ENCODE data around the gene CEP44. TPM values are rescaled to one million over a fixed set of nuclear protein-coding genes. Genes with fewer than 3 reads are reported as not detected.

Gene CEP44
- total and polyA plus RNA-seq, 4 donors = 5.1 to 49.5 (median 11.7) TPM

GRCh38 chr4:174244441-174244840 lies 39.3 kb upstream of the CEP44 start:
- DNase-seq (no peak), ATAC-seq (ENCODE audit: insufficient read depth, low FRiP score) (no peak)
- Histone ChIP-seq H3K4me1 (ENCODE audit: control insufficient read depth in 5 of 5, insufficient read depth in 5 of 5, low read length in 5 of 5) (peaks cover 0 to 2% (median 0%) of the 10 kb centered on the region in 5 donors), H3K27ac (ENCODE audit: low read depth in 1 of 2, low read length in 1 of 2) (no peak overlapping the region), H3K36me3 (ENCODE audit: control insufficient read depth in 4 of 4, insufficient read depth in 4 of 4, low read length in 4 of 4) (peaks cover 0 to 3% (median 1%) of the 10 kb centered on the region in 4 donors), H3K4me3 (no peak overlapping the region), H3K27me3 (ENCODE audit: control insufficient read depth in 3 of 3, insufficient read depth in 3 of 3, low read length in 2 of 3) (no peaks in the 10 kb centered on the region), H3K9me3 (ENCODE audit: control insufficient read depth in 4 of 4, insufficient read depth in 3 of 4, low read length in 3 of 4) (no peaks in the 10 kb centered on the region), H3K9ac (ENCODE audit: insufficient read depth in 1 of 2, low read length in 2 of 2) (no peak overlapping the region)
- 59 to 80% methylated on average over 1 of the region's 1 CpG for WGBS, 2 donors
- TF ChIP-seq CTCF (IDR thresholded peaks at IDR 0.05; ENCODE audit: control extremely low read depth, extremely low read depth) = no peak

GRCh38 chr4:174245714-174246113 lies 38.0 kb upstream of the CEP44 start:
- ATAC-seq (ENCODE audit: insufficient read depth, low FRiP score) (no peak), DNase-seq (no peak)
- H3K36me3 ChIP-seq (ENCODE audit: control insufficient read depth in 4 of 4, insufficient read depth in 4 of 4, low read length in 4 of 4) = peaks cover 0 to 2% (median 1%) of the 10 kb centered on the region in 4 donors
- H3K4me3 ChIP-seq = no peak overlapping the region
- H3K27ac ChIP-seq (ENCODE audit: low read depth in 1 of 2, low read length in 1 of 2) = no peak overlapping the region
- no peaks in the 10 kb centered on the region for H3K27me3 ChIP-seq (ENCODE audit: control insufficient read depth in 3 of 3, insufficient read depth in 3 of 3, low read length in 2 of 3)
- no peak overlapping the region for H3K9ac ChIP-seq (ENCODE audit: insufficient read depth in 1 of 2, low read length in 2 of 2)
- peaks cover 0 to 2% (median 0%) of the 10 kb centered on the region in 5 donors for H3K4me1 ChIP-seq (ENCODE audit: control insufficient read depth in 5 of 5, insufficient read depth in 5 of 5, low read length in 5 of 5)
- WGBS, 2 donors = 97 to 99% methylated on average over 1 of the region's 1 CpG
- H3K9me3 ChIP-seq (ENCODE audit: control insufficient read depth in 4 of 4, insufficient read depth in 3 of 4, low read length in 3 of 4) = no peaks in the 10 kb centered on the region
- TF ChIP-seq CTCF (IDR thresholded peaks at IDR 0.05; ENCODE audit: control extremely low read depth, extremely low read depth) = no peak

- H3K36me3 ChIP-seq (ENCODE audit: control insufficient read depth in 4 of 4, insufficient read depth in 4 of 4, low read length in 4 of 4) = peaks cover 0 to 4% (median 2%) of the 10 kb centered on the region in 4 donors
- no peak overlapping the region for H3K4me3 ChIP-seq
- ATAC-seq (ENCODE audit: insufficient read depth, low FRiP score) (no peak), DNase-seq (no peak)
- no peak for TF ChIP-seq CTCF (IDR thresholded peaks at IDR 0.05; ENCODE audit: control extremely low read depth, extremely low read depth)
- H3K27me3 ChIP-seq (ENCODE audit: control insufficient read depth in 3 of 3, insufficient read depth in 3 of 3, low read length in 2 of 3) = no peaks in the 10 kb centered on the region
- 59 to 71% methylated on average over 1 of the region's 1 CpG for whole genome bisulfite sequencing, 2 donors
- no peaks in the 10 kb centered on the region for H3K9me3 ChIP-seq (ENCODE audit: control insufficient read depth in 4 of 4, insufficient read depth in 3 of 4, low read length in 3 of 4)
- H3K4me1 ChIP-seq (ENCODE audit: control insufficient read depth in 5 of 5, insufficient read depth in 5 of 5, low read length in 5 of 5) = peaks cover 0 to 2% (median 0%) of the 10 kb centered on the region in 5 donors
- no peak overlapping the region for H3K27ac ChIP-seq (ENCODE audit: low read depth in 1 of 2, low read length in 1 of 2)
- no peak overlapping the region for H3K9ac ChIP-seq (ENCODE audit: insufficient read depth in 1 of 2, low read length in 2 of 2)
Observed at GRCh38 chr4:174248407-174248806, 35.3 kb upstream of the CEP44 start.

GRCh38 chr4:174252412-174252811 lies 31.3 kb upstream of the CEP44 start:
- Histone ChIP-seq H3K27ac (ENCODE audit: low read depth in 1 of 2, low read length in 1 of 2) (no peak overlapping the region), H3K4me3 (no peak overlapping the region), H3K9me3 (ENCODE audit: control insufficient read depth in 4 of 4, insufficient read depth in 3 of 4, low read length in 3 of 4) (no peaks in the 10 kb centered on the region), H3K27me3 (ENCODE audit: control insufficient read depth in 3 of 3, insufficient read depth in 3 of 3, low read length in 2 of 3) (no peaks in the 10 kb centered on the region), H3K4me1 (ENCODE audit: control insufficient read depth in 5 of 5, insufficient read depth in 5 of 5, low read length in 5 of 5) (peaks cover 0 to 5% (median 3%) of the 10 kb centered on the region in 5 donors), H3K9ac (ENCODE audit: insufficient read depth in 1 of 2, low read length in 2 of 2) (no peak overlapping the region), H3K36me3 (ENCODE audit: control insufficient read depth in 4 of 4, insufficient read depth in 4 of 4, low read length in 4 of 4) (peaks cover 0 to 6% (median 2%) of the 10 kb centered on the region in 4 donors)
- ATAC-seq (ENCODE audit: insufficient read depth, low FRiP score) = no peak
- no peak for TF ChIP-seq CTCF (IDR thresholded peaks at IDR 0.05; ENCODE audit: control extremely low read depth, extremely low read depth)
- no peak for DNase-seq
- WGBS, 2 donors = 70 to 98% methylated on average over 2 of the region's 2 CpGs
